Activated CD8-positive, alpha-beta memory T cell treated with anti-CD3 and anti-CD28 coated beads, Interleukin-2, amount 50 U/mL, for 4 hours (primary cell): ENCODE results near the gene ARL13B.
A peak's percentile ranks its signal among the peaks of the same experiment; 100 is the strongest.
"Not testable (repeated sequence)": the region's sequence is repeated elsewhere in the genome, so short reads cannot be mapped to it uniquely, and the experiment has no call there.

Experiments
- DNase-seq: peaks from one replicate; pipeline ENCODE4 v3.0.0-alpha.2; 2020

Gene ARL13B

GRCh38 chr3:93979850-93980676 is at the start of gene ARL13B:
Gene ARL13B, plus strand, starts transcription at chr3:93980155. Its CDS starts 269 bp downstream, at chr3:93980424.
- peak; percentile 90 for DNase-seq

- no peak for DNase-seq
Observed at GRCh38 chr3:93931597-93932229, 48.2 kb upstream of the ARL13B start.

- no peak for DNase-seq
Observed at GRCh38 chr3:93934366-93935046, 45.4 kb upstream of the ARL13B start.

GRCh38 chr3:93936549-93936948 is 43.4 kb upstream of the ARL13B start:
- no peak for DNase-seq

DNA sequence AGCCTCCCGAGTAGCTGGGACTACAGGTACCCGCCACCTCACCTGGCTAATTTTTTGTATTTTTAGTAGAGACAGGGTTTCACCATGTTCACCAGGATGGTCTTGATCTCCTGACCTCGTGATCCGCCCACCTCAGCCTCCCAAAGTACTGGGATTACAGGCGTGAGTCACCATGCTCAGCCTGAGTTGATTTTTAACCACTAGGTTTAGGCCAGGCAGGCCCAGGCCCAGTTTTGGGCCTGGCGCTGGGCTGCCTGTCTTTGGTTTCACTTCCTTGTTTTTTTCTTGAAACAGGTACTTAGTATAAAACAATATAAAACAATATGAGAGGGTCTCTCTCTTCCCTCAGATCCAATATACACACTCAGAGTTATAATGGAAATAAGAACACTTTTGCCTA is 42.5 kb upstream of the ARL13B start:
- DNase-seq, result not testable (repeated sequence)

- not testable (repeated sequence) for DNase-seq
Observed at GRCh38 chr3:93949958-93950357, 30.0 kb upstream of the ARL13B start.

GRCh38 chr3:93961026-93961425 is 18.9 kb upstream of the ARL13B start:
- DNase-seq, result no peak

- DNase-seq, result no peak
Observed at GRCh38 chr3:93961489-93961888, 18.5 kb upstream of the ARL13B start.

- DNase-seq, result no peak
Observed at GRCh38 chr3:93962798-93963197, 17.2 kb upstream of the ARL13B start.

DNA sequence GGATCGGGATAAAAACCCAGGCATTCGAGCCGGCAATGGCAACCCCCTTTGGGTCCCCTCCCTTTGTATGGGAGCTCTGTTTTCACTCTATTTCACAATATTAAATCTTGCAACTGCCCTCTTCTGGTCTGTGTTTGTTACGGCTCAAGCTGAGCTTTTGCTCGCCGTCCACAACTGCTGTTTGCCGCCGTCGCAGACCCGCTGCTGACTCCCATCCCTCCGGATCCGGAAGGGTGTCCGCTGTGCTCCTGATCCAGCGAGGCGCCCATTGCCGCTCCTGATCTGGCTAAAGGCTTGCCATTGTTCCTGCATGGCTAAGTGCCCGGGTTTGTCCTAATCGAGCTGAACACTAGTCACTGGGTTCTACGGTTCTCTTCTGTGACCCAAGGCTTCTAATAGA is 14.8 kb upstream of the ARL13B start:
- not testable (repeated sequence) for DNase-seq

- DNase-seq, result no peak
Observed at GRCh38 chr3:93969443-93969842, 10.5 kb upstream of the ARL13B start.

- DNase-seq, result no peak
Observed at GRCh38 chr3:93969997-93970396, 10.0 kb upstream of the ARL13B start.

GRCh38 chr3:93973131-93974126 is 6.5 kb upstream of the ARL13B start, which contains the start of gene PROS1:
Gene PROS1, minus strand, starts transcription at chr3:93973896. Its CDS starts 147 bp downstream, at chr3:93973749.
- peak; percentile 42 for DNase-seq

GRCh38 chr3:93981649-93982048 is 1.7 kb downstream of the ARL13B start:
- no peak for DNase-seq

DNA sequence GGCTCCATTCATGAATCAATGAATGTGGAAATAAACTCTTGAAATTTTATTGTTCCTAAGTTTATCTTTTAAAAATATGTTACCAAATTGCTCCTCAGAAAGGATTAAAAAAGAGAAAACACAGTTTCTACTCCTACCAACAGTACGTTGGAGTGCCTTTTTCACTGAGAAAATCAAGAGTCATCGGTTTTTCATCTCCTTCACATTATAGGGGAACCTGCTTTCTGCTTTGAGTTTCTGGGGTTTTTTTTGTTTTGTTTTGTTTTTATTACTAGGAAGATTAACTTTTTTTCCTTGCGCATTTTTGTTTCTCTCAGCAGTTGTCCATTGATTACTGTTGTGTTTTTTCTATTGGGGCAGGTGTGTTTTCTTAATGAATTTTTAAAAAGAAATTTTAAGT is 3.5 kb downstream of the ARL13B start:
- DNase-seq, result no peak

DNA sequence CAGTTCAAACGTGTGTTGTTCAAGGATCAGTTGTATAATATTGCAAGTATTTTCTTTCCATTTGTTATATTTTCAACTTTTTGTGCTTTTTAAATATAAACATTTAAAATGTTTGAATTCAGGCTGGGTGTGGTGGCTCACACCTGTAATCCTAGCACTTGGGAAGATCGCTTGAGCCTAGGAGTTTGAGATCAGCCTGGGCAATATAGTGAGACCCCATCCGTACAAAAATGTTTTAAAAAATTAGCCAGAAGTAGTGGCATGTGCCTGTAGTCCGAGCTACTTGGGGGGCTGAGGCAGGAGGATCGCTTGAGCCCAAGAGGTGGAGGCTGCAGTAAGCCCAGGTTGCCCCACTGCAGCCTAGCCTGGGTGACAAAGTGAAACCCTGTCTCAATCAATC is 4.7 kb downstream of the ARL13B start:
- no peak for DNase-seq

DNA sequence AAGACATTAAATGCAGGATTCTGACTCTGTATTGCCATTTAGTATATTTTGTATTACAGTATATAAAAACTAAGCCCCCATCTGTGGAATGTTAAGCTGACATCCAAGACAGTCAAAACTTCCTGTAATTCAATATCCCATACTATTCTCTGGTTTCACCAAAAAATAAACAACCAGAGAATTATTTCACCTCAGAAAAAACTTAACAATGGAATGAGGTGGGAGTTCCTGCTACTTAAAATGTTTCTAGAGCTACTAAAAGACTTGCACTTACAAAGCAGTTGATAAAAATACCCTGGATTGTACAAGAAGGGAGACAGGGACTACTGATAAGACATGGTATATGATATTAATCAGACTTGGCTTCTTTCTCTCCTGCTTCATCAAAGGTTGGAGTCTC is 8.3 kb downstream of the ARL13B start:
- no peak for DNase-seq

GRCh38 chr3:93988764-93989163 is 8.8 kb downstream of the ARL13B start:
- DNase-seq, result no peak

- no peak for DNase-seq
Observed at GRCh38 chr3:93989241-93989640, 9.3 kb downstream of the ARL13B start.

GRCh38 chr3:93991631-93992030 is 11.7 kb downstream of the ARL13B start:
- DNase-seq, result no peak

DNA sequence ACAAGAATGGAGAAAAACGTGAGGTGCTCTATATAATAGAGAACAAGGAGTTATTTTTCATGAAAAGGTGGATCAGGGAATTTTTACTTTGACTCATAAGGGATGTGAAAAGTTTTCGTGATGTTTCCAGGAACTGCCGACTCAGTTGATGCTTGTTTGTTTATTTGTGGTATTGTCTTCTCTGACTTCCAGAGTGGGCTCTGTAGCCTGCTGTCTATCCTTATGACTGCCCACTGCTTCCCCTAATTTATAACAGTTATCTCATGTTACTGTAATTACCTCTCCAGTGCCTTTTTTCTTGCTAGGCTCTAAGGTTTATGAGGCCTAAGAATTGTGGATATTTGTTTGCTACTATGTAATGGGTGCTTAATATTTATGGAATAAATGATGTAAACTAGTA is 12.3 kb downstream of the ARL13B start:
- no peak for DNase-seq

GRCh38 chr3:93994056-93994455 is 14.1 kb downstream of the ARL13B start:
- DNase-seq, result no peak
